Measurements from ENCODE around the gene CT47C1.

The CT47C1 gene

DNA sequence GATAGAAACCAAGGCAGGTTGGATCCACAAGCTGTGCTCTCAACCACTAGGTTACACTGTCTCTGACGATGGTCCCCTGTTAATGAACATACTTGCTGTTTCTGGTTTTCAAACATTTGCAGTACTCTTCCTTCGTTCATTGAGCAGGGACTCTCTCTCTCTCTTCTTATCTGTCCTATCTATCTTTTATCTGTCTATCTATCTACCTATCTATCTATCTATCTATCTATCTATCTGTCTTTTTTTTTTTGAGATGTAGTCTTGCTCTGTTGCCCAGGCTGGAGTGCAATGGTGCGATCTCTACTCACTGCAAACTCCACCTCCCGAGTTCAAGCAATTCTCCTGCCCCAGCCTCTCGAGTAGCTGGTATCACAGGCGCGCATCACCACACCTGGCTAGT, 9.4 kb upstream of the CT47C1 start:
- DNase-seq (ENCODE audit: extremely low read depth, low read depth): no peak
- TF ChIP-seq, protein P1, sequence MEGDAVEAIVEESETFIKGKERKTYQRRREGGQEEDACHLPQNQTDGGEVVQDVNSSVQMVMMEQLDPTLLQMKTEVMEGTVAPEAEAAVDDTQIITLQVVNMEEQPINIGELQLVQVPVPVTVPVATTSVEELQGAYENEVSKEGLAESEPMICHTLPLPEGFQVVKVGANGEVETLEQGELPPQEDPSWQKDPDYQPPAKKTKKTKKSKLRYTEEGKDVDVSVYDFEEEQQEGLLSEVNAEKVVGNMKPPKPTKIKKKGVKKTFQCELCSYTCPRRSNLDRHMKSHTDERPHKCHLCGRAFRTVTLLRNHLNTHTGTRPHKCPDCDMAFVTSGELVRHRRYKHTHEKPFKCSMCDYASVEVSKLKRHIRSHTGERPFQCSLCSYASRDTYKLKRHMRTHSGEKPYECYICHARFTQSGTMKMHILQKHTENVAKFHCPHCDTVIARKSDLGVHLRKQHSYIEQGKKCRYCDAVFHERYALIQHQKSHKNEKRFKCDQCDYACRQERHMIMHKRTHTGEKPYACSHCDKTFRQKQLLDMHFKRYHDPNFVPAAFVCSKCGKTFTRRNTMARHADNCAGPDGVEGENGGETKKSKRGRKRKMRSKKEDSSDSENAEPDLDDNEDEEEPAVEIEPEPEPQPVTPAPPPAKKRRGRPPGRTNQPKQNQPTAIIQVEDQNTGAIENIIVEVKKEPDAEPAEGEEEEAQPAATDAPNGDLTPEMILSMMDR (IDR thresholded peaks at IDR 0.05; ENCODE audit: low read depth, low read length): no peak

DNA sequence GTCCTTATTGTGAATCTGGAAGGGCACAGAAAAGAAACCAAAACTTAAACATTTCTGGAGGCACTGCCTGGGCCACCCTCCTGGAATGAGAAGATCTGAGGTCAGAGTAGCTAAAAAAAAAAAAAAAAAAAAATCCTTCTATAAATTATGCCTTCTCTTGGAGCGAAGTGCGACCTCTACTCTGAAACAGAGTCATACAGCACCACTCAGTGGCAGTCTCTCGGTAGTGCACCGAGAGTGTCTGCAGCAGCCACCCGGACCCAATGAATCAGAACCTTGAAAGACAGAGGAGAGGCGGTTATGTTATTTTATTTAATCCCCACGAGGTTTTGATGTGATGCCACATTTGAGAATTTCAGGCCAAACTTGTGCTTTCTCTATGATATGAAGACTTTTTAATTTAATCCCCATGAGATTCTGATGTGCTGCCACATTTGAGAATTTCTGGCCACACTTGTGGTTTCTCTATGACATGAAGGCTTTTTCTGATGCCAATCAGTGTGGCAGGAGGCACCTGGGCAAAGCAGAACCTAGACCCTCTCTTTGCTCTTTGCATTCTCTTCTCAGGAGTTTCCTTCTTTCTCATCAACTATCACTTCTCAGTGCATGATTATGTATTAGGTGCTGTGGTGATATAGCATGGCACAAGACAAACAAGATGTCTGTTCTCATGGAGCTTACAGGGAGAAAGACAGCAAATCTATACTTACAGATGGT, 5.6 kb upstream of the CT47C1 start:
- TF ChIP-seq, protein P1 (IDR thresholded peaks at IDR 0.05; ENCODE audit: low read depth, low read length): peak; percentile 65
- peak; percentile 7 for DNase-seq (ENCODE audit: extremely low read depth, low read depth)

DNA sequence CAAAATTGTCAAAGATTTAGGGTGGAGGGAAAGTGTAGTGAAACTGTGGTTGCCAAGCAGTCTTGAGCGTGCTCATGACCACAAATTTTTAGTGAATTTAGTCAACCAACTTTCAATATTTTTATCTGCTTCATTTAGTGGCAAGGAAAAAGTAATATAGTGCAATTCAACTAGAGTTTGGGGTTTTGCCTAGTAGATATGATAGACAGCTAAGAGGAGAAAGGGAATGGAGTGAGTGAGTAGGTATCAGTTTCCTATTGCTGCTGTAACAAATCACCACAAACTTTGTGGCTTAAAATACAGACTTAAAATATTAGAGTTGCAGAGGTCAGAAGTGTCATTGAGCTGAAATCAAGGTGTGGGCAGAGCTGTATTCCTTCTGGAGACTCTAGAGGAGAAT, 3.7 kb upstream of the CT47C1 start:
- TF ChIP-seq, protein P1 (IDR thresholded peaks at IDR 0.05; ENCODE audit: low read depth, low read length): no peak
- DNase-seq (ENCODE audit: extremely low read depth, low read depth): no peak

DNA sequence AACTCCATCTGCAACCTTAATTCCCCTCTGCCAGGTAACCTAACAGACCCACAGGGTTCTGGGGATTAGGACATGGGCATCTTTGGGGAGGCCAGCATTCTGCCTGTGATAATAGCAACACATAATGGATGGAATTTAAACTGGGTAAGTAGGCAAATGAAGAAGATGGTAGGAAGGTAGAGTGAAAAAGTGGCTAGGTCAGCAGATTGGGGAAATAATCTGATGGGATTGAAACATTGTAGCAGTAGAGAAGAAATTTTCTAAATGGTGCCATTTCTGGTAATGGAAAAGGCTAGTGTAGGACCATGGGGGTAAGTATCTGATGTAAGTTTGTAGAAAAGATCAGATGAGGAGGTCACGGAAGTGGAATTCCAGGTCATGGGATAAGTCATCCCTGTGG, 3.0 kb upstream of the CT47C1 start:
- TF ChIP-seq, protein P1 (IDR thresholded peaks at IDR 0.05; ENCODE audit: low read depth, low read length): no peak
- DNase-seq (ENCODE audit: extremely low read depth, low read depth): no peak

DNA sequence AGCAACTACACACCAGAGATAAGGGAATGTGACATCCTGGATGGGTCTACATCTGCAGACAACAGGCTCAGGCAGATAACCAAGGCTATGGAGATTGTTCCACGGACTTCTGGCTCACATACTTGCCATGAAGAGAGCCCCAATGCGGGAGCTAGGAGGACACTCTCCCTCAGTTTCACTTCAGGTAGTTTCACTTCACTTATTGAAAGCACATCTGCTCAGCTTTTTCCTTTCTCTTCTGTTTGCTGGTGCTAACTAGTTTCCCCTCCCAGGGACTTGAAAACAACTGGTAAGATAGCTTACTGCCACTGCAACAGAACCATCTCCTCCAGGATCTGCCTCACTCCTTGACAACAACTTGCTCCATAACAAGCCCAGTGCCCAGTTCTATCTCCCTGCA, 1.4 kb upstream of the CT47C1 start:
- no peak for DNase-seq (ENCODE audit: extremely low read depth, low read depth)
- TF ChIP-seq, protein P1 (IDR thresholded peaks at IDR 0.05; ENCODE audit: low read depth, low read length): no peak

DNA sequence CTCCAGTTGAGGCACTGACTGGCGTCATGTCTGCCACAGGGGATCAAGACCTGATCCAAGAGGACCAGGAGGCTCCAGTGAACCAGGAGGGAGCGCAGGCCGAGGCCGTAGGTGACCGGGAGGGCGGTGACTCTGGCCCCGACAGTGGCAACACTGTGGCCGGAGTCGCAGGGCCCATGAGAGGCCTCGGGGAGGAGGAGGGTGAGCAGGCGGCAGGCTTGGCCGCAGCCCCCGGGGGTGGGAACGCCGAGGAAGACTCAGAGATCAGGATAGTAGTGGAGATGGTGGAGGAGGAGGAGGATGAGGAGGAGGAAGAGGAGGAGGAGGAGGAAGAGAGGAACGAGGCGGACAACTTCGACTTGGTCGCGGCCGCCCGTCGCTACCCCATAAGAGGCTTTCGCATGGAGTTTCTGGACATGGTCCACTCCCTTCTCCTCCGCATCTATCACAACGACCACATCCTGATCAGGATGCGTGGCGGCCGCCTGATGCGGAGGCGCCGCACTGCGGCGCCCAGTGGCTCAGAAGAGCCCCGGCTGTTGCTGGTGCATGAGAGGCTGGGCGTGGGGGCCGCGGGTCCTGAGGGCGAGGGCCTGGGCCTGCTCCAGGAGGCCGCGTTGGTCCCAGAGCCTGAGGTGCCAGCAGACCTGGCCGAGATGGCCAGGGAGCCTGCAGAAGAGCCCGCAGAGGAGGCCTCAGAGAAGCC, 560 bp downstream of the CT47C1 start:
- DNase-seq (ENCODE audit: extremely low read depth, low read depth): no peak
- TF ChIP-seq, protein P1 (IDR thresholded peaks at IDR 0.05; ENCODE audit: low read depth, low read length): no peak

DNA sequence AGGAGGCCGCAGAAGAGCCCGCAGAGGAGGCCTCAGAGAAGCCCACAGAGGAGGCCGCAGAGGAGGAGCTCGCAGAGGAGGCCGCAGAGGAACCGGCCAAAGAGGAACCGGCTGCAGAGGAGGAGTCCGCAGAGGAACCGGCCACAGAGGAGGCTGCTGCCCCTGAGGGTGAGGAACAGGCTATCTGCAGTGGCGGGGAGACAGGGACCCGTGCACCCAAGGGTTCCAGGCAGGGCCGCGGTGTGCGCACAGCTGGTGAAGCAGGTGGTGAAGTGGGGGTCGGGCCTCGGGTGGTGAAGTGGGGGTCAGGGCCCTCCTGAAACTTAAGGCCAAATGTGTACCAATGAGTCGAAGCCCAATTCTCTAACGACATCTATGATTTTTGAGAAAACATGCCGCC, 1.1 kb downstream of the CT47C1 start:
- TF ChIP-seq, protein P1 (IDR thresholded peaks at IDR 0.05; ENCODE audit: low read depth, low read length): no peak
- DNase-seq (ENCODE audit: extremely low read depth, low read depth): no peak

Measured in AG09319 (cell line).